Ramos (cell line): Measurements from ENCODE around the gene SMIM20.
"Not testable (repeated sequence)": the region's sequence is repeated elsewhere in the genome, so short reads cannot be mapped to it uniquely, and the experiment has no call there.

Experiments used
- in situ Hi-C: fragments of 300-500 bp; cut with MboI; formaldehyde crosslinking; loops from one replicate; pipeline ENCODE4 v1.14.3; 2022; ENCODE audit warnings: low sequenced_read_pairs; ENCODE audit not compliant: unreplicated experiment

The SMIM20 gene

DNA sequence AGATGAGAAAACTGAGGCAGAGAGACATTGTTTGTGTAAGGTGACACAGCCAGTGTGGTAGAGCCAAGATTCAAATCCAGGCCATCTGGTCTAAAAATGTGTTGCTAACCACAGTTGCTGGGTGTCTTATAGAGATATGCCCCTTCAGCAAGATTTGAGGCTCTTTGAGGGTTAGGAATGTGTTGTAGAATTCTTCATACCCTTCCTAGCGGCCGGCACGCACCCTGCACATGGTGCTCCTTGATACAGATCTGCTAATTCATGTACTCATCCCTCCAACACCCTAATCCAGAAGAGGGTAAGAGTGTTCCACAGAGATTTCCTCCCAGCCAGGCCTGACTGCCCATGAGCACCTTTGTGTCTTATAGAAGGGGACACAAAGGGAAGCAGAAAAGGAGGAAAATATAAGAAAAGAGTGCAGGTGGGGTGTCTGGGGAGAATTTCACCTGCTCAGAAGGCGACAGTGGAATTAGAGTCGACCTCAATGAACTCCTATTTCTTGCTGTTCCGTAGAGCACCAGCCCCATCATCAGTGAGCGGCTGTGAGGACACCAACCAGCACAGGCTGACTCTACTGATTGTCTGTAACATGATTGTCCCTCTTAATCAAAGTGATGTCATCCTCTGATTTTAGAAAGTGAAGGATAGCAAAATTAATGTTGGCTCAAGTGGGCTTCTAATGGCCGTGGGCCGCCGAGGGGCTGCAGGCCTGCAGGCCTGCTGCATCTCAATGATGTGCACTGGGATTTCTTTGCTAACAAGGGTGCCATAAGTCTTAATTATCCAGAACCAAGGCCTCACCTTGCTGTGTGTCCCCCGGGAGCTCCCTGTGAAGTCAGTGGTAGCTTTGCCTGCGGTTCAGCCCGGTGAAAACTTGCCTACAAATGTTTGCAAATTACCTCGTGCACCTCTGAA lies 24.2 kb upstream of the SMIM20 start:
- in situ Hi-C loops: no loop called here

DNA sequence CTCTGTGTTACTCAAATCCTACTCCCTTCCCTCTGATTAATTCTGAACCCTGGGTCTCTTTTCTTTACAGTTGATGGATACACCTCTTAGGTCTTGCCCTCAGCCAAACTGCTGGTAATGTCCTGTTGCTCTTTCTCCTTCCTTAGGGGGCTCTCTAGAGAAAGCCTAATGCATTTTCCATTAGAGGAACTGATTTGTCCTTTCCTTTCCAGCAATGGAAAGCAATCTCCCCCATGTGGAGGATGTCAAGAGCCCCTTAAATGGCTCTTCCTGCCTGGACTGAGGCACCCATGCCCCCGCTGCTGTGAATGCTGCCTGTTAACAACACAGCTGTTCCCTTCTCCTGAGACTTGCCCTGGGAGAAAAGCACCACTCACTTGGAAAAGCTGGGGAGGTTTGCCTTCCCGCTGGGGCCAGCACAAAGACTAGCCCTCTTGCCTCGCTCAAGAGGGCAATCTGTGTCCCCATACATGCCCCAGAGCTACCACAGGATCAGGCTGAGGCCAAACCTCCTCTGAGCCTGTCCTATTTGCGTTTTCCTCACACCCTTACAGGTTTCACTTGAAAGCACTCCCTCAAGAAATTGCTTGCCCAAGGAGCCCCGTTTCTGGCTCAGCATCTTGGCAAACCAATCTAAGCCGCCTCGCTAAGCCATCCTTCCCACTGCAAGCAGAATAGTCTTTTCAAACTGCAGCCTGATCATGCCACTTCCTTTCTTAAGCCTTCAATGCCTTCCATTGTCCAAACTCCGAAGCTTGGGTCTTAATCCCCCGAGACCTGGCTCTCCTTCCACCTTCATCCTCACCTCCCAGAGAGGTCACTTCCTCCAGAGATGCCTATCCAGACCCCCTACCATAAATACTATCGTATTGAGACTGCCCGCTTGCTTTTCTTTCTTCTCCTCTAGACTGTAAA lies 23.2 kb upstream of the SMIM20 start:
- in situ Hi-C loops: no loop called here

- in situ Hi-C loops: no loop called here
Measured at GRCh38 chr4:25892796-25893195, 21.2 kb upstream of the SMIM20 start.

- in situ Hi-C loops: no loop called here
Measured at GRCh38 chr4:25896776-25897539, 17.1 kb upstream of the SMIM20 start.

- in situ Hi-C loops: no loop called here
Measured at GRCh38 chr4:25900310-25900709, 13.7 kb upstream of the SMIM20 start.

DNA sequence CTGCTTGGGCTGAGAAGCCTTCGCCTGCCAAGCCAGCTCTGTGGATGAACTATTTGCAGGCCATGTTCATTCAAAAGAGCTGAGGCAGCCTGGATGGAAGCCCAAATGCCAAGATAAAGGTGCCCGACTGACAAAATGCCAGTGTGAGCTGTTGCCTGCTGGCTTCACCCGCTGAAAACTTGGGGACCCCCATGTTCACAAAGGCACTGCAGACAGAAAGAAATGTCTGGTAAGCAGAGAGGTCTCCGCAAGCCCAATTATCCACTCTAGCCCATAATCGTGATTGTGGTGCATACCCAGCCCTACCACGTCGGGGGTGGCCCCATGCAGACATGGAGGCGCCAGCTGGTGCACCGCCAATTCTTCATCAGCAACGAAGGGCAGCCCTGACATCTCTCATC lies 13.0 kb upstream of the SMIM20 start:
- in situ Hi-C loops: no loop called here

DNA sequence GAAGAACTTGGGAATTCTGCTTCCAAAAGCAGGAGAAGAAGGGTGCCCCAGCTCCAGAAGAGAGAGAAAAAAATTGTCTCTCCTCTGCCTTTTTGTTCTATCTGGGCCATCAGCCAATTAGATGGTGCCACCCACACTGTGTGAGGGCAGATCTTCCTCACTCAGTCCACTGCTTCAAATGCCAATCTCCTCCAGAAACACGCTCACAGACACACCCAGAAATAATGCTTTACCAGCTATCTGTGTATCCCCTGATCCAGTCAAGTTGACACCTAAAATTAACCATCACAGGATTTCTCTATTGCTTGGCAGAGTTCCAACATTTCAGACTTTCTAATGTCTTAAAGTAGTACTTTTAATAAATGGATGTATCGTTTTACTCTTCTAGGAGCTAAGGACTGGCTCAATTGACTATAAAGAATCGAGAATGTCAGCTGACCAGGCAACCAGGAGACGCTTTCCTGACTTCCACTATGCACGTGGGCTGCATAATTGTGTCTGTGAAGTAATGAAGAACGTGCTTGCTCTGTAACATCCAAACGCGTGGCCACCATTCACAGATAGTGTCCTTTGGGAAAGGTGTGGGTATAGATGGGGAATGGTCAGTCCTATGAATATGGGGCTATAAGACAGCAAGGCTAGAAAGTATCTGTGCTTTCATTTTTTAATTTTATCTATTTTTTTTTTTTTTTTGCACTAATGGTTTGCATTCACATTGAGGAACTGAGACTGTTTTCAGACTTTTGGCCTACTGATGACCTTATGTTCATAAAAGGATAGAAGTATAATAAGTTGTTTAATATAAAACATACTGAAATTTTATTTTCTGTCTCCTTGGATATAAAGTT lies 9.9 kb upstream of the SMIM20 start:
- in situ Hi-C loops: no loop called here

GRCh38 chr4:25904748-25905082 lies 9.3 kb upstream of the SMIM20 start:
- in situ Hi-C loops: no loop called here

DNA sequence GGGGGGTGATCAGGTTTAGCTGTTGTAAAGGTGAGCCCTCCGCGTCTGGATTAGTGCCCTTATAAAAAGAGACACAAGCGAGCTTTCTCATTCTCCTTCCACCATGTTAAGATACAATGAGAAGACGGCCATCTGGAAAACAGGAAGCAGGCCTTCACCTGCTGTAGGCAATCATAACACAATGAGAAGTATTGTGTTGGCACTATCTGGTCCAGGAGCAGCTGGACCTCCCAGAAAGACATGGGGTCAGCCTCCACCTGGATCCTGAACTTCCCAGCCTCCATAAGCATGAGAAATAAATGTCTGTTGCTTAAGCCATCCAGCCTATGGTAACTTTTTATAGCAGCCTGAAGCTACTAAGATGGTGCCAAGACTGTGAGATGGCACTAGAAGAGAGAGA lies 8.6 kb upstream of the SMIM20 start:
- in situ Hi-C loops: no loop called here

DNA sequence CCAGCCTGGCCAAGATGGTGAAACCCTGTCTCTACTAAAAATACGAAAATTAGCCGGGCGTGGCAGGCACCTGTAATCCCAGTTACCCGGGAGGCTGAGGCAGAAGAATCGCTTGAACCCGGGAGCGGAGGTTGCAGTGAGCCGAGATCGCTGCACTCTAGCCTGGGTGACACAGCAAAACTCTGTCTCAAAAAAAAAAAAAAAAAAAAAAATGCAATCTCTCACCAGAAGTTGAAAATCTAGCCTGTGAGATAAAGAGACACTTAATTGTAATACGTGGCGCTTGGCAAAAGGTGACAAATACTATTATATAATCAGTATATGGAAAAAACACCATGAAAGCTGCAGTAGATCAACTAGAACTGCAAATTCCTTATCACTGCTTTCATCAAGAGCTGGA lies 7.9 kb upstream of the SMIM20 start:
- in situ Hi-C loops: not testable (repeated sequence)

GRCh38 chr4:25908491-25908901 lies 5.5 kb upstream of the SMIM20 start:
- in situ Hi-C loops: no loop called here

- in situ Hi-C loops: no loop called here
Measured at GRCh38 chr4:25911356-25911755, 2.7 kb upstream of the SMIM20 start.

DNA sequence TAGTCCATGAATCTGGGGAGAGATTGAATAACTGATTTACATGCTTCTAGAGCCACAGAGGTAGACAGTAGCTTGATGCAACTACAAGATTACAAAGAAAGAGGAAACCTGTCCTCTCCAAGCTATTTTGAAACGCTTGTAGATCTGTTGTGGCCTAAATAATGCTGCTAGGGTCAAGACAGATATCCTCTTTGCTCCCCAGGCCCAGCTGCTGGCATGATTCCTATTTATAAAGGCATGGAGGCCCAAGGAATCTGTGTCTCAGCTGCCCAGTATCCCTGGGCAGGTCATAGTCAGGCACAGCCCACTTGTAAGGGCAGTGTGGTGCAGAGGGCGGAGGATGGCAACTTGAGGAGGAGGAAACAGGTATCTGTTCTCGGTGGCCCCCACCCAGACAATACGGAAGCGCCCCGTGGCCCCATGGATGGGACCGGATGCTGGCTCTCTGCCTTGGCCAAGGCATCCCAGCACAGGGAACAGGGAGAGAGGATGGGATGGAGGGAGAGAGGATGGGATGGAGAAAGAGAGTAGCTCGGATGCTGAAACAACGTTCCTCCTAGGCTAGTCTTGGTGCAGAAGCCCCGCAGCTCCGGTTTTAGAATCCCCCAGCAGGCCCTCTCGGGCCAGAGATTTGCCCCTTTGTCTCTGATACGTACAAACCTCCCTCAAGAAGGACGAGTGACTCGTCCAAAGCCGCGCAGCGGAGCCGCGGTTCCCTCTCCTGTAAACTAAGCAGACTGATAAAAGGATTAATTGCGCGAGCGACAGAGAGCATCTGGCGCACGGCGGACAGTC lies 767 bp upstream of the SMIM20 start:
- in situ Hi-C loops: no loop called here

GRCh38 chr4:25914670-25915352 lies 791 bp downstream of the SMIM20 start:
- in situ Hi-C loops: no loop called here

- in situ Hi-C loops: no loop called here
Measured at GRCh38 chr4:25915353-25915705, 1.3 kb downstream of the SMIM20 start.

DNA sequence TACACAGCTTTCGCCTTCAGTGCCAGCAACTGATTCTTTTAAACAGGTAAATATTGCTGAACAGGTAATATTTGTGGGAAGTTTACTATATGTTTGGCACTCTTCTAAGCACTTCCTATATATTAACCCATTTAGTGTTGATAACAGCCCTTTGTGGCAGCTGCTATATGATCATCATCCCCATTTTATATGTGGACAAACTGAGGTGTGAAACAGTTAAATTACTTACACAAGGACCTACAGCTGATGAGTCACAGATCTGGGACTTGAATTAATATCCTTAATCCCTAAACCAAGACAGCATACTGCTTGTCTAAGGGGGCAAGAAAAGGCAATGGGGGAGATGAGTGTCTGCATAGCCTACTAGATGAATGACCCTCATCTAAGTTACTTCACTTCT lies 2.9 kb downstream of the SMIM20 start:
- in situ Hi-C loops: no loop called here

DNA sequence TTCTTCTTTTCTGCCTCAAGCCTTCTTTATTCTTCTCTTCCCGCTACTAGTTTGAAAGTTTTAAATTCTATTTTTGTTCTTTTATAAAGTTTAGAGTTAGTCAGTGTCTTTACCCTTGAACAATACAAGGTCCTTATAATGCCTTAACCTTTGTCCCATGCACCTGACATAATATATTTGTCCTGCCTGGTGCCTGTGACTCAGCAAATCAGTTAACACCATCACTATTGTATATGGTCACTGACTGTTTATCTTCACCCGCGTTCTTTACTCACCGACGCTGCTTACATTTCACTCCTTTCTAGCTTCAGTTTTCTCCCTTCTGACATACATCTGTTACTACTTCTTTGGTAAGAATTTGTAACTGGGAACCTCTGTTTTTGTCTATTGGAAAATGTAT lies 5.7 kb downstream of the SMIM20 start:
- in situ Hi-C loops: no loop called here

- in situ Hi-C loops: no loop called here
Measured at GRCh38 chr4:25921922-25922321, 7.9 kb downstream of the SMIM20 start.
